Liver (tissue), 9 donors: ENCODE data around the gene NAXE. TPM values are rescaled to one million over a fixed set of nuclear protein-coding genes. Genes with fewer than 3 reads are reported as not detected.

Experiments used
- DNase-seq: peaks from one replicate; pipeline ENCODE4 v3.0.0-alpha.2; 2017; ENCODE audit warnings: low spot score
- H3K27ac ChIP-seq, 2 donors: one replicate each; pipeline ENCODE4 v1.7.0; 2013; ENCODE audit warnings: inconsistent platforms in 2 of 2, low read length in 2 of 2, control low read depth in 1 of 2, low read depth in 1 of 2, mild to moderate bottlenecking in 1 of 2
- H3K27me3 ChIP-seq, 4 donors: one replicate each; pipeline versions ENCODE4 v1.6.1 to v1.7.0; 2013; ENCODE audit warnings: low read length in 3 of 4, inconsistent platforms in 1 of 4, mild to moderate bottlenecking in 1 of 4, moderate library complexity in 1 of 4; ENCODE audit not compliant: control insufficient read depth in 4 of 4, insufficient read depth in 4 of 4
- H3K36me3 ChIP-seq, 4 donors: one replicate each; pipeline versions ENCODE4 v1.6.1 to v1.7.0; 2013; ENCODE audit warnings: low read length in 3 of 4, mild to moderate bottlenecking in 3 of 4, low read depth in 1 of 4, moderate library complexity in 1 of 4; ENCODE audit not compliant: control insufficient read depth in 4 of 4, insufficient read depth in 3 of 4
- H3K4me1 ChIP-seq, 4 donors: one replicate each; pipeline versions ENCODE4 v1.6.1 to v1.7.0; 2013; ENCODE audit warnings: low read length in 3 of 4, mild to moderate bottlenecking in 3 of 4, moderate library complexity in 1 of 4; ENCODE audit not compliant: control insufficient read depth in 4 of 4, insufficient read depth in 4 of 4
- H3K4me3 ChIP-seq, 3 donors: one replicate each; pipeline versions ENCODE4 v1.6.1 to v1.7.0; 2013; ENCODE audit warnings: low read length in 3 of 3, control low read depth in 1 of 3, low read depth in 1 of 3, mild to moderate bottlenecking in 1 of 3
- H3K9ac ChIP-seq, 2 donors: one replicate each; pipeline ENCODE4 v1.7.0; 2013; ENCODE audit warnings: low read length in 2 of 2, mild to moderate bottlenecking in 2 of 2, moderate library complexity in 2 of 2, control low read depth in 1 of 2, low read depth in 1 of 2
- H3K9me3 ChIP-seq, 4 donors: one replicate each; pipeline versions ENCODE4 v1.6.1 to v1.7.0; 2013; ENCODE audit warnings: low read length in 3 of 4; ENCODE audit not compliant: control insufficient read depth in 4 of 4
- CTCF ChIP-seq: fragments of 150-350 bp; IDR thresholded peaks from 2 replicates; pipeline ENCODE4 v1.5.1; 2017; ENCODE audit warnings: improper control_type of control experiment, low read depth, low read length; ENCODE audit not compliant: missing input control
- EGR1 ChIP-seq, 2 donors: IDR thresholded peaks; 2 replicates each; pipeline ENCODE4 v1.6.1; 2016 to 2018; ENCODE audit warnings: antibody characterized with exemption in 2 of 2, low read depth in 2 of 2
- FOXA1 ChIP-seq: IDR thresholded peaks from 2 replicates; pipeline ENCODE4 v1.6.1; 2016; ENCODE audit warnings: antibody characterized with exemption
- FOXA2 ChIP-seq: IDR thresholded peaks from 2 replicates; pipeline ENCODE4 v1.6.1; 2016; ENCODE audit warnings: antibody characterized with exemption
- GABPA ChIP-seq, 2 donors: IDR thresholded peaks in 1 of 2; conservative IDR thresholded peaks in 1 of 2; 2 replicates each; pipeline ENCODE4 v1.6.1; 2016; ENCODE audit warnings: antibody characterized with exemption in 2 of 2, mild to moderate bottlenecking in 1 of 2, moderate library complexity in 1 of 2
- HNF4A ChIP-seq, 2 donors: conservative IDR thresholded peaks; 2 replicates each; pipeline ENCODE4 v1.6.1; 2016; ENCODE audit warnings: antibody characterized with exemption in 2 of 2, mild to moderate bottlenecking in 2 of 2
- HNF4G ChIP-seq: IDR thresholded peaks from 2 replicates; pipeline ENCODE4 v1.6.1; 2016; ENCODE audit warnings: antibody characterized with exemption
- JUND ChIP-seq, 2 donors: IDR thresholded peaks; 2 replicates each; pipeline ENCODE4 v1.6.1; 2016; ENCODE audit warnings: antibody characterized with exemption in 2 of 2
- MAX ChIP-seq: IDR thresholded peaks from 2 replicates; pipeline ENCODE4 v1.6.1; 2016; ENCODE audit warnings: antibody characterized with exemption
- NR2F2 ChIP-seq: IDR thresholded peaks from 2 replicates; pipeline ENCODE4 v1.6.1; 2016; ENCODE audit warnings: antibody characterized with exemption
- RAD21 ChIP-seq, 2 donors: IDR thresholded peaks; 2 replicates each; pipeline ENCODE4 v1.6.1; 2016; ENCODE audit warnings: antibody characterized with exemption in 2 of 2, mild to moderate bottlenecking in 2 of 2
- REST ChIP-seq: IDR thresholded peaks from 2 replicates; pipeline ENCODE4 v1.6.1; 2016; ENCODE audit warnings: antibody characterized with exemption, mild to moderate bottlenecking
- RXRA ChIP-seq, 2 donors: IDR thresholded peaks; 2 replicates each; pipeline ENCODE4 v1.6.1; 2017 to 2018; ENCODE audit warnings: antibody characterized with exemption in 2 of 2, mild to moderate bottlenecking in 1 of 2
- SP1 ChIP-seq: IDR thresholded peaks from 2 replicates; pipeline ENCODE4 v1.6.1; 2018; ENCODE audit warnings: antibody characterized with exemption, mild to moderate bottlenecking
- TAF1 ChIP-seq: conservative IDR thresholded peaks from 2 replicates; pipeline ENCODE4 v1.6.1; 2016; ENCODE audit warnings: antibody characterized with exemption, mild to moderate bottlenecking
- YY1 ChIP-seq: IDR thresholded peaks from 2 replicates; pipeline ENCODE4 v1.6.1; 2016; ENCODE audit warnings: antibody characterized with exemption, mild to moderate bottlenecking
- ZBTB33 ChIP-seq: IDR thresholded peaks from 2 replicates; pipeline ENCODE4 v1.6.1; 2016; ENCODE audit warnings: antibody characterized with exemption
- WGBS: extraction: QIAGEN DNeasy Blood & Tissue Kit; methylation state at CpG from one replicate; pipeline ENCODE4 v1.1.7; 2013; 5-methylcytosine and 5-hydroxymethylcytosine counted together
- polyA plus RNA-seq, 2 donors: library from polyadenylated mRNA; stranded (reverse) in 1 of 2; unstranded in 1 of 2; fragments of 200-250 nt in 1 of 2; fragments of >200 nt in 1 of 2; fragmentation: Nextera tagmentation in 1 of 2; extraction: Ambion mirVana in 1 of 2; gene quantifications; one replicate each; pipeline versions ENCODE4 v1.2.1 to v1.2.3, GENCODE V29; 2013 to 2015
- total RNA-seq, 2 donors: library from RNA; depleted of rRNA; stranded (reverse); fragments of >200 nt; gene quantifications; one replicate each; pipeline ENCODE4 v1.2.3, GENCODE V29; 2014
- TF ChIP-seq, protein P1 (sequence below): IDR thresholded peaks from 2 replicates; pipeline ENCODE4 v1.6.1; 2016; ENCODE audit warnings: antibody characterized with exemption
- donor health status: healthy.
- donor health status: healthy.
- donor health status: healthy.
- donor health status: healthy.
- donor health status: healthy.

The NAXE gene
- total and polyA plus RNA-seq, 4 donors, result 20.6 to 73.8 (median 46.9) TPM

- peak; percentile 86 to 91 for TF ChIP-seq RAD21 (IDR thresholded peaks at IDR 0.05)
- peak; percentile 92 for TF ChIP-seq CTCF
- TF ChIP-seq HNF4A (conservative IDR thresholded peaks at IDR 0.05), result peak in 1 of 2 donors; percentile 6
- TF ChIP-seq SP1, result no peak
- Histone ChIP-seq H3K4me1 (no peaks in the 10 kb centered on the region), H3K9me3 (no peaks in the 10 kb centered on the region), H3K27me3 (peaks cover 0 to 2% (median 0%) of the 10 kb centered on the region in 4 donors), H3K9ac (no peak overlapping the region), H3K4me3 (no peak overlapping the region), H3K36me3 (no peaks in the 10 kb centered on the region), H3K27ac (no peak overlapping the region)
- peak; percentile 73 for DNase-seq
- 56% methylated on average over 20 of the region's 20 CpGs for WGBS
These were observed 7.6 kb upstream of the NAXE start for GRCh38 chr1:156583821-156584622.

GRCh38 chr1:156584813-156585212, 6.8 kb upstream of the NAXE start:
- DNase-seq, result no peak
- no peak overlapping the region for H3K9ac ChIP-seq
- peaks cover 0 to 2% (median 0%) of the 10 kb centered on the region in 4 donors for H3K27me3 ChIP-seq
- 40% methylated on average over 11 of the region's 11 CpGs for WGBS
- H3K9me3 ChIP-seq, result no peaks in the 10 kb centered on the region
- no peak overlapping the region for H3K4me3 ChIP-seq
- H3K36me3 ChIP-seq, result no peaks in the 10 kb centered on the region
- no peak overlapping the region for H3K27ac ChIP-seq
- no peaks in the 10 kb centered on the region for H3K4me1 ChIP-seq
- TF ChIP-seq RAD21 (IDR thresholded peaks at IDR 0.05), result no peak
- TF ChIP-seq JUND (IDR thresholded peaks at IDR 0.05), result no peak
- no peak for TF ChIP-seq FOXA2
- no peak for TF ChIP-seq TAF1
- no peak for TF ChIP-seq NR2F2
- no peak for TF ChIP-seq ZBTB33
- TF ChIP-seq GABPA (IDR thresholded peaks at IDR 0.05 in 1 of 2, conservative IDR thresholded peaks at IDR 0.05 in 1 of 2), result no peak
- TF ChIP-seq CTCF, result no peak
- TF ChIP-seq EGR1 (IDR thresholded peaks at IDR 0.05; ENCODE audit: low read depth in 2 of 2), result no peak
- no peak for TF ChIP-seq SP1
- TF ChIP-seq MAX, result no peak
- no peak for TF ChIP-seq RXRA (IDR thresholded peaks at IDR 0.05)
- TF ChIP-seq, protein P1, sequence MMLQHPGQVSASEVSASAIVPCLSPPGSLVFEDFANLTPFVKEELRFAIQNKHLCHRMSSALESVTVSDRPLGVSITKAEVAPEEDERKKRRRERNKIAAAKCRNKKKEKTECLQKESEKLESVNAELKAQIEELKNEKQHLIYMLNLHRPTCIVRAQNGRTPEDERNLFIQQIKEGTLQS, result no peak
- TF ChIP-seq HNF4A (conservative IDR thresholded peaks at IDR 0.05), result no peak
- no peak for TF ChIP-seq FOXA1
- TF ChIP-seq HNF4G, result no peak
- TF ChIP-seq REST, result no peak
- no peak for TF ChIP-seq YY1
